HepG2 (cell line): Measurements from ENCODE around the gene ABCB11. TPM values are rescaled to one million over a fixed set of nuclear protein-coding genes. Genes with fewer than 3 reads are reported as not detected.

Experiments used
- ATAC-seq: fragments of 200-7000 bp; cut with Tn5 transposase; 3 replicates; pipeline ENCODE4 v1.9.1; 2020; ENCODE audit warnings: mild to moderate bottlenecking, moderate library complexity
- BruUV-seq: library from RNA; stranded (reverse); fragments of 400-500 nt; replicated peaks from 2 replicates; lab custom pipeline; 2021; lab: Mats Ljungman, UMichigan
- CTCF ChIA-PET: fragments of 300-600 bp; formaldehyde crosslinking; extraction: SDS; loops from one replicate; lab custom pipeline; 2021; ENCODE audit warnings: low total read pairs, inconsistent platforms, low intra/inter-chr PET ratio; lab: Yijun Ruan, JAX
- POLR2A ChIA-PET: fragments of 350-600 bp; sonication (Branson Sonifier 250); formaldehyde crosslinking; loops from one replicate; lab custom pipeline; 2020; ENCODE audit warnings: antibody characterized with exemption, inconsistent platforms; lab: Yijun Ruan, JAX
- DNase-seq: peaks from one replicate; pipeline ENCODE4 v3.0.0-alpha.2; 2015; ENCODE audit warnings: low spot score
- FAIRE-seq: peaks from 3 replicates; lab custom pipeline; 2011; peaks lifted over from hg19 to GRCh38; lab: Jason Lieb, UNC
- H2AFZ ChIP-seq: one replicate; pipeline ENCODE4 v1.6.1; 2011; ENCODE audit warnings: low read length, inconsistent platforms
- H3K27ac ChIP-seq: fragments of 300-600 bp; 3 replicates; pipeline ENCODE4 v1.8.0; 2011; ENCODE audit warnings: mixed run types, mild to moderate bottlenecking, mixed read lengths, low read length, inconsistent platforms; ENCODE audit not compliant: insufficient read depth; ENCODE audit errors: extremely low read length
- H3K27me3 ChIP-seq, 2 experiments: fragments of 200-600 bp in 1 of 2; 2 replicates in 1 of 2; 3 replicates in 1 of 2; pipeline versions ENCODE4 v1.6.0 to v1.8.0; 2011; ENCODE audit warnings: low read length in 2 of 2, mild to moderate bottlenecking in 2 of 2, moderate library complexity in 2 of 2, inconsistent platforms in 1 of 2; ENCODE audit not compliant: insufficient read depth in 2 of 2, control insufficient read depth in 1 of 2
- H3K36me3 ChIP-seq, 2 experiments: fragments of 200-600 bp in 1 of 2; replicated peaks in 1 of 2; 2 replicates in 1 of 2; 3 replicates in 1 of 2; pipeline versions ENCODE4 v1.5.1 to v1.8.0; 2011; ENCODE audit warnings: low read length in 2 of 2, inconsistent platforms in 1 of 2; ENCODE audit not compliant: insufficient read depth in 2 of 2, control insufficient read depth in 1 of 2
- H3K4me1 ChIP-seq: 2 replicates; pipeline ENCODE4 v1.5.1; 2012; ENCODE audit warnings: low read length, inconsistent platforms; ENCODE audit not compliant: insufficient read depth
- H3K4me2 ChIP-seq: 2 replicates; pipeline ENCODE4 v1.6.0; 2011; ENCODE audit warnings: low read depth, low read length, inconsistent platforms
- H3K4me3 ChIP-seq, 3 experiments: fragments of 200-600 bp in 1 of 3; sonication (generic), shearing (Covaris generic) in 1 of 3; replicated peaks in 1 of 3; 2 replicates each; pipeline ENCODE4 v1.5.1; 2011 to 2016; ENCODE audit warnings: low read length in 3 of 3, inconsistent platforms in 2 of 3, low read depth in 2 of 3, mild to moderate bottlenecking in 2 of 3, control low read depth in 1 of 3, mixed read lengths in 1 of 3; ENCODE audit not compliant: insufficient read depth in 1 of 3
- H3K79me2 ChIP-seq: one replicate; pipeline ENCODE4 v1.6.1; 2011; ENCODE audit warnings: low read length, inconsistent platforms; ENCODE audit not compliant: insufficient read depth
- H3K9ac ChIP-seq: 2 replicates; pipeline ENCODE4 v1.6.0; 2011; ENCODE audit warnings: mild to moderate bottlenecking, low read depth, low read length, inconsistent platforms; ENCODE audit not compliant: insufficient read depth
- H3K9me3 ChIP-seq: 2 replicates; pipeline ENCODE4 v1.5.1; 2012; ENCODE audit warnings: mild to moderate bottlenecking, low read length
- H4K20me1 ChIP-seq: 2 replicates; pipeline ENCODE4 v1.6.0; 2011; ENCODE audit warnings: inconsistent platforms, mild to moderate bottlenecking, low read length, moderate library complexity; ENCODE audit not compliant: insufficient read depth
- ADNP ChIP-seq: sonication (generic); formaldehyde crosslinking; IDR thresholded peaks from 2 replicates; pipeline ENCODE4 v1.4.0; 2020; ENCODE audit warnings: missing genetic modification reagents
- ARNTL ChIP-seq: sonication (generic); formaldehyde crosslinking; IDR thresholded peaks from 2 replicates; pipeline ENCODE4 v1.4.0; 2020; ENCODE audit warnings: mild to moderate bottlenecking, missing genetic modification reagents
- IKZF4 ChIP-seq: sonication (generic); formaldehyde crosslinking; IDR thresholded peaks from 2 replicates; pipeline ENCODE4 v1.5.1; 2020; ENCODE audit warnings: borderline replicate concordance, mild to moderate bottlenecking, low read depth, missing genetic modification reagents; ENCODE audit errors: not compliant biosample characterization
- KMT2B ChIP-seq: IDR thresholded peaks from 2 replicates; pipeline ENCODE4 v1.6.1; 2016; ENCODE audit warnings: missing genetic modification reagents, missing compliant biosample characterization
- MAF1 ChIP-seq: sonication (generic); formaldehyde crosslinking; IDR thresholded peaks from 2 replicates; pipeline ENCODE4 v1.5.0; 2020; ENCODE audit warnings: missing genetic modification reagents, borderline replicate concordance
- XBP1 ChIP-seq: sonication (generic); formaldehyde crosslinking; IDR thresholded peaks from 2 replicates; pipeline ENCODE4 v1.5.0; 2020; ENCODE audit warnings: missing genetic modification reagents
- ZC3H13 ChIP-seq: sonication (generic); formaldehyde crosslinking; IDR thresholded peaks from 2 replicates; pipeline ENCODE4 v1.8.1; 2023; ENCODE audit warnings: mild to moderate bottlenecking, missing genetic modification reagents, moderate library complexity
- ZFP1 ChIP-seq: IDR thresholded peaks from 2 replicates; pipeline ENCODE4 v1.6.1; 2016
- ZNF724P ChIP-seq: sonication (generic); formaldehyde crosslinking; IDR thresholded peaks from 2 replicates; pipeline ENCODE4 v1.8.0; 2022; ENCODE audit warnings: missing genetic modification reagents, borderline replicate concordance
- WGBS: methylation state at CpG from one replicate; pipeline ENCODE4 v1.1.6; 2017; ENCODE audit warnings: low lambda C conversion rate; 5-methylcytosine and 5-hydroxymethylcytosine counted together
- in situ Hi-C: cut with HindIII; loops from 2 replicates; pipeline ENCODE4 v1.10.0; 2017; ENCODE audit warnings: low pct_unique_long_range_greater_than_20kb; ENCODE audit not compliant: extremely low pct_ligation_motif_present
- intact Hi-C: fragments of 100-400 bp; cut with micrococcal nuclease; formaldehyde crosslinking; loops from one replicate; pipeline ENCODE4 v1.10.0; 2022; ENCODE audit not compliant: unreplicated experiment
- polyA plus RNA-seq, 8 experiments: library from polyadenylated mRNA; depleted of rRNA in 3 of 8; stranded (reverse) in 7 of 8; unstranded in 1 of 8; fragments of >200 nt; fragmentation: Illumina TruSeq in 4 of 8; extraction: Trizol in 4 of 8; gene quantifications; 2 replicates each; pipeline versions ENCODE4 v1.2.1 to v1.2.3, GENCODE V29; 2011 to 2016; ENCODE audit warnings: low read depth in 4 of 8, missing spikeins in 1 of 8, mixed read lengths in 1 of 8; ENCODE audit not compliant: insufficient read depth in 1 of 8
- total RNA-seq, 5 experiments: library from RNA; depleted of rRNA; stranded (reverse); fragments of >200 nt; fragmentation: Illumina TruSeq; extraction: Trizol; gene quantifications; 2 replicates each; pipeline ENCODE4 v1.2.3, GENCODE V29; 2016; ENCODE audit warnings: low read depth in 1 of 5
- TF ChIP-seq, protein P1 (sequence below), 2 experiments: fragments of 450-650 bp in 1 of 2; sonication (generic) in 1 of 2; formaldehyde crosslinking in 1 of 2; IDR thresholded peaks; 2 replicates each; pipeline versions ENCODE4 v1.6.1 to v1.8.0; 2016 to 2022; ENCODE audit warnings: antibody characterized with exemption in 1 of 2, mild to moderate bottlenecking in 1 of 2, missing genetic modification reagents in 1 of 2
- TF ChIP-seq, protein P2 (sequence below): IDR thresholded peaks from 2 replicates; pipeline ENCODE4 v1.4.0; 2020; ENCODE audit warnings: mild to moderate bottlenecking, missing genetic modification reagents

Gene ABCB11
- total and polyA plus RNA-seq, 2 of the 13 experiments (the other 11 are each of a cell fraction or from before 2014, with no cell fraction given): not detected

DNA sequence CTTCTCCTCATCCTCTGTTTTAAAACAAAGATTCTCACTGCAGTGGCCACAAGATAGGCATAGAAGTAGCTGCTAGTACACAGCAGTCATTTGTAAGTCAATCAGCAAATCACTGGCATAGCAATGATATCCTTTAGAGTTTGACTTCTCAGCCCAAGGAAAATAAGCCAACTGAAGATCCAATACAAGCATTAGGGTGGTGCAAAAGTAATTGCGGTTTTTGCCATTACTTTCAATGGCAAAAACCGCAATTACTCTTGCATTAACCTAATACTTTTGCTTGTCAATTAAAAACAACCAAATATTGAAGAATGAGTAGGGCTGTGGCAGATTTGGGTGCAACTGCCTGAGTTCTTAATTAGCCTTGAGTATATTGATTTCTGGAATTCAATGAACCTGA lies 127.2 kb downstream of the ABCB11 start (continued):
- TF ChIP-seq, protein P1, sequence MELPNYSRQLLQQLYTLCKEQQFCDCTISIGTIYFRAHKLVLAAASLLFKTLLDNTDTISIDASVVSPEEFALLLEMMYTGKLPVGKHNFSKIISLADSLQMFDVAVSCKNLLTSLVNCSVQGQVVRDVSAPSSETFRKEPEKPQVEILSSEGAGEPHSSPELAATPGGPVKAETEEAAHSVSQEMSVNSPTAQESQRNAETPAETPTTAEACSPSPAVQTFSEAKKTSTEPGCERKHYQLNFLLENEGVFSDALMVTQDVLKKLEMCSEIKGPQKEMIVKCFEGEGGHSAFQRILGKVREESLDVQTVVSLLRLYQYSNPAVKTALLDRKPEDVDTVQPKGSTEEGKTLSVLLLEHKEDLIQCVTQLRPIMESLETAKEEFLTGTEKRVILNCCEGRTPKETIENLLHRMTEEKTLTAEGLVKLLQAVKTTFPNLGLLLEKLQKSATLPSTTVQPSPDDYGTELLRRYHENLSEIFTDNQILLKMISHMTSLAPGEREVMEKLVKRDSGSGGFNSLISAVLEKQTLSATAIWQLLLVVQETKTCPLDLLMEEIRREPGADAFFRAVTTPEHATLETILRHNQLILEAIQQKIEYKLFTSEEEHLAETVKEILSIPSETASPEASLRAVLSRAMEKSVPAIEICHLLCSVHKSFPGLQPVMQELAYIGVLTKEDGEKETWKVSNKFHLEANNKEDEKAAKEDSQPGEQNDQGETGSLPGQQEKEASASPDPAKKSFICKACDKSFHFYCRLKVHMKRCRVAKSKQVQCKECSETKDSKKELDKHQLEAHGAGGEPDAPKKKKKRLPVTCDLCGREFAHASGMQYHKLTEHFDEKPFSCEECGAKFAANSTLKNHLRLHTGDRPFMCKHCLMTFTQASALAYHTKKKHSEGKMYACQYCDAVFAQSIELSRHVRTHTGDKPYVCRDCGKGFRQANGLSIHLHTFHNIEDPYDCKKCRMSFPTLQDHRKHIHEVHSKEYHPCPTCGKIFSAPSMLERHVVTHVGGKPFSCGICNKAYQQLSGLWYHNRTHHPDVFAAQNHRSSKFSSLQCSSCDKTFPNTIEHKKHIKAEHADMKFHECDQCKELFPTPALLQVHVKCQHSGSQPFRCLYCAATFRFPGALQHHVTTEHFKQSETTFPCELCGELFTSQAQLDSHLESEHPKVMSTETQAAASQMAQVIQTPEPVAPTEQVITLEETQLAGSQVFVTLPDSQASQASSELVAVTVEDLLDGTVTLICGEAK (IDR thresholded peaks at IDR 0.05): peak; percentile 90
- TF ChIP-seq, protein P1 (CRISPR knock-in tag; IDR thresholded peaks at IDR 0.05): no peak

DNA sequence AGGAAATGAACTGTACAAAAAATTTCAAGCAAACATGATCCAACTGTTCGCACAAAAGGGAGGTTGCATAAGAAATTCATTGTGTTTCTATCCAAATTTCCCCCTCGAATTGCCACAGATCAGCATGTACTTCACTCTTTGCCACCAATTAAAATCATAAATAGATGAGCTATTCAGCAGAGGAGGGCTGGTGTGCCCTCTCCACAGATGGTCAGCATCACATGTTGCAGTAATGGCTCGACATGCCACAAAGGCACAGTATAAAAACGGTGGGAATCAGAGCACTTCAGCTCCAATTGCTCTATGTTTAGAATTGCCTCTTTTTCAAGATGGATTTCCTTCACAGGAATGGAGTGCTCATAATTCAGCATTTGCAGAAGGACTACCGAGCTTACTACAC lies 130.1 kb downstream of the ABCB11 start, which contains the start of gene G6PC2:
Gene G6PC2 (plus strand): TSS at position 289 of the 400 bp plus-strand sequence. CDS start 41 bp downstream, at position 330.
- in situ Hi-C loops (loop anchor here (25.0 kb wide), 1 partner anchor 764 kb away; no protein-coding TSS in a partner anchor), intact Hi-C loops (no loop called here)
- ChIA-PET POLR2A (no interaction called here), CTCF (no interaction called here)
- no TSS peak for BruUV-seq
- Histone ChIP-seq H3K4me1 (no peaks in the 10 kb centered on the region), H3K9me3 (no peaks in the 10 kb centered on the region), H3K79me2 (no peaks in the 10 kb centered on the region), H3K27me3 (peaks cover 0 to 5% of the 10 kb centered on the region in 2 experiments; a peak in 2 of 5 replicates), H3K4me3 (no peak within 1 kb of the TSS), H3K36me3 (no peaks in the 10 kb centered on the region), H2AFZ (no peak within 1 kb of the TSS), H3K4me2 (no peak within 1 kb of the TSS), H3K9ac (no peak within 1 kb of the TSS), H3K27ac (no peak within 1 kb of the TSS), H4K20me1 (no peaks in the 10 kb centered on the region)
- ATAC-seq (no peak), FAIRE-seq (no peak), DNase-seq (no peak)
- WGBS: 24% methylated on average over 5 of the region's 5 CpGs
- TF ChIP-seq ARNTL (CRISPR knock-in tag) (no peak), ADNP (CRISPR knock-in tag) (no peak), KMT2B (CRISPR knock-in tag) (no peak), ZC3H13 (CRISPR knock-in tag) (no peak), XBP1 (CRISPR knock-in tag) (no peak), ZFP1 (CRISPR knock-in tag) (no peak), ZNF724P (CRISPR knock-in tag) (no peak), MAF1 (CRISPR knock-in tag) (no peak), IKZF4 (CRISPR knock-in tag) (no peak)
- TF ChIP-seq, protein P2, sequence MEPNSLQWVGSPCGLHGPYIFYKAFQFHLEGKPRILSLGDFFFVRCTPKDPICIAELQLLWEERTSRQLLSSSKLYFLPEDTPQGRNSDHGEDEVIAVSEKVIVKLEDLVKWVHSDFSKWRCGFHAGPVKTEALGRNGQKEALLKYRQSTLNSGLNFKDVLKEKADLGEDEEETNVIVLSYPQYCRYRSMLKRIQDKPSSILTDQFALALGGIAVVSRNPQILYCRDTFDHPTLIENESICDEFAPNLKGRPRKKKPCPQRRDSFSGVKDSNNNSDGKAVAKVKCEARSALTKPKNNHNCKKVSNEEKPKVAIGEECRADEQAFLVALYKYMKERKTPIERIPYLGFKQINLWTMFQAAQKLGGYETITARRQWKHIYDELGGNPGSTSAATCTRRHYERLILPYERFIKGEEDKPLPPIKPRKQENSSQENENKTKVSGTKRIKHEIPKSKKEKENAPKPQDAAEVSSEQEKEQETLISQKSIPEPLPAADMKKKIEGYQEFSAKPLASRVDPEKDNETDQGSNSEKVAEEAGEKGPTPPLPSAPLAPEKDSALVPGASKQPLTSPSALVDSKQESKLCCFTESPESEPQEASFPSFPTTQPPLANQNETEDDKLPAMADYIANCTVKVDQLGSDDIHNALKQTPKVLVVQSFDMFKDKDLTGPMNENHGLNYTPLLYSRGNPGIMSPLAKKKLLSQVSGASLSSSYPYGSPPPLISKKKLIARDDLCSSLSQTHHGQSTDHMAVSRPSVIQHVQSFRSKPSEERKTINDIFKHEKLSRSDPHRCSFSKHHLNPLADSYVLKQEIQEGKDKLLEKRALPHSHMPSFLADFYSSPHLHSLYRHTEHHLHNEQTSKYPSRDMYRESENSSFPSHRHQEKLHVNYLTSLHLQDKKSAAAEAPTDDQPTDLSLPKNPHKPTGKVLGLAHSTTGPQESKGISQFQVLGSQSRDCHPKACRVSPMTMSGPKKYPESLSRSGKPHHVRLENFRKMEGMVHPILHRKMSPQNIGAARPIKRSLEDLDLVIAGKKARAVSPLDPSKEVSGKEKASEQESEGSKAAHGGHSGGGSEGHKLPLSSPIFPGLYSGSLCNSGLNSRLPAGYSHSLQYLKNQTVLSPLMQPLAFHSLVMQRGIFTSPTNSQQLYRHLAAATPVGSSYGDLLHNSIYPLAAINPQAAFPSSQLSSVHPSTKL: no peak
